Heart left ventricle (tissue), 13 donors: ENCODE results near the gene HTT-AS.

Source experiments
- POLR2A ChIP-seq, 2 donors: fragments of 450-650 bp; IDR thresholded peaks; one replicate each; pipeline ENCODE4 v1.6.1; 2017; ENCODE audit warnings: antibody characterized with exemption in 2 of 2, mild to moderate bottlenecking in 2 of 2, moderate library complexity in 2 of 2
- TF ChIP-seq, protein P1 (sequence below), 12 donors: fragments of 200-600 bp; sonication (generic) in 4 of 12; IDR thresholded peaks; one replicate each; pipeline versions ENCODE4 v1.5.0 to v1.8.0; 2018 to 2022; ENCODE audit warnings: antibody characterized with exemption in 12 of 12, mild to moderate bottlenecking in 5 of 12
- donor health status: ischemic (EF 13 %, LVEDD 7.1; RV severe dilation, severe dysfunction).
- donor health status: DM: no; HTN: yes; CAD: no.
- donor health status: DM: no; HTN: no; CAD: no.
- donor health status: ischemic (EF 25% LVEDD 6.9; RV normal size, moderate dysfunction).
- donor health status: ischemic (EF 25% LVEDD 5.7; RV mildly dilated, moderate dysfunction).
- donor health status: ischemic (EF 35%, LVEDD 5.7; RV mildly dilated, moderate dysfunction).
- donor health status: nonischemic (EF 11% LVEDD 7.7; RV severe dilation, severe dysfunction).
- donor health status: DM: yes; HTN: yes; CAD: no.
- donor health status: PGD.
- donor health status: ischemic (EF 29% LVEDD 5.4; RV normal size, mild dysfunction).
- donor health status: nonischemic (EF 23%, LVEDD 6.1; RV moderate dilation, normal function).

- TF ChIP-seq POLR2A (IDR thresholded peaks at IDR 0.05), result no peak
- TF ChIP-seq, protein P1, sequence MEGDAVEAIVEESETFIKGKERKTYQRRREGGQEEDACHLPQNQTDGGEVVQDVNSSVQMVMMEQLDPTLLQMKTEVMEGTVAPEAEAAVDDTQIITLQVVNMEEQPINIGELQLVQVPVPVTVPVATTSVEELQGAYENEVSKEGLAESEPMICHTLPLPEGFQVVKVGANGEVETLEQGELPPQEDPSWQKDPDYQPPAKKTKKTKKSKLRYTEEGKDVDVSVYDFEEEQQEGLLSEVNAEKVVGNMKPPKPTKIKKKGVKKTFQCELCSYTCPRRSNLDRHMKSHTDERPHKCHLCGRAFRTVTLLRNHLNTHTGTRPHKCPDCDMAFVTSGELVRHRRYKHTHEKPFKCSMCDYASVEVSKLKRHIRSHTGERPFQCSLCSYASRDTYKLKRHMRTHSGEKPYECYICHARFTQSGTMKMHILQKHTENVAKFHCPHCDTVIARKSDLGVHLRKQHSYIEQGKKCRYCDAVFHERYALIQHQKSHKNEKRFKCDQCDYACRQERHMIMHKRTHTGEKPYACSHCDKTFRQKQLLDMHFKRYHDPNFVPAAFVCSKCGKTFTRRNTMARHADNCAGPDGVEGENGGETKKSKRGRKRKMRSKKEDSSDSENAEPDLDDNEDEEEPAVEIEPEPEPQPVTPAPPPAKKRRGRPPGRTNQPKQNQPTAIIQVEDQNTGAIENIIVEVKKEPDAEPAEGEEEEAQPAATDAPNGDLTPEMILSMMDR (IDR thresholded peaks at IDR 0.05), result no peak
Measured at GRCh38 chr4:3059943-3060342, 14.4 kb downstream of the HTT-AS start.
